Central memory CD4-positive, alpha-beta T cell (primary cell): ENCODE data around the gene SMARCD1.

Source experiments
- DNase-seq: peaks from one replicate; pipeline ENCODE4 v3.0.0; 2022
- total RNA-seq, 3 experiments: gene quantifications; one replicate each; lab custom pipeline; 2026; lab: John Stamatoyannopoulos, UW

Gene SMARCD1
- total RNA-seq: 58.1 to 83.3 (median 64.2) reads per million in 3 experiments

GRCh38 chr12:50084775-50085614 is at the start of gene SMARCD1:
TSS of gene SMARCD1 (plus strand) at chr12:50085342. CDS start at chr12:50085370, 28 bp downstream.
- DNase-seq: peak; percentile 72

DNA sequence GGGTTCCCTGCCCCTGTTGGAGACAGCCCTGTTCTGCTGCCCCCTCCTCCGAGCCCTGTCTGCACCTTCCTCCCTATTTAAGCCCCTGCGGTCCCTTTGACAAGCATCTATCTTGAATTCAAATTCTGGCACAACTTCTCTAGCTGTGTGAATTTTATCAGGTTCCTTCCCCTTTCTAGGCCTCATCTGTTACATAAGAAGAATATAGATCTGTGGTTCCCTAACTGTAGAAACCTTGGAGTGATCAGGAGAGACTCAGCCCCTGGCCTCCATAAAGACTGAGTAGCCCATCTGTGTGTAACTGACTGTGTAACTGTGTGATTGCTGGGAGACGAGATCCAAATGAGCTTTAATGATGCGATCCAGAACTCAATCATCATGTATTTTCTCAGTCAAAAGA is 46.8 kb upstream of the SMARCD1 start:
- no peak for DNase-seq

- DNase-seq: peak; percentile 59
Observed at GRCh38 chr12:50039151-50039835, 45.8 kb upstream of the SMARCD1 start.

- DNase-seq: no peak
Observed at GRCh38 chr12:50040657-50041056, 44.5 kb upstream of the SMARCD1 start.

DNA sequence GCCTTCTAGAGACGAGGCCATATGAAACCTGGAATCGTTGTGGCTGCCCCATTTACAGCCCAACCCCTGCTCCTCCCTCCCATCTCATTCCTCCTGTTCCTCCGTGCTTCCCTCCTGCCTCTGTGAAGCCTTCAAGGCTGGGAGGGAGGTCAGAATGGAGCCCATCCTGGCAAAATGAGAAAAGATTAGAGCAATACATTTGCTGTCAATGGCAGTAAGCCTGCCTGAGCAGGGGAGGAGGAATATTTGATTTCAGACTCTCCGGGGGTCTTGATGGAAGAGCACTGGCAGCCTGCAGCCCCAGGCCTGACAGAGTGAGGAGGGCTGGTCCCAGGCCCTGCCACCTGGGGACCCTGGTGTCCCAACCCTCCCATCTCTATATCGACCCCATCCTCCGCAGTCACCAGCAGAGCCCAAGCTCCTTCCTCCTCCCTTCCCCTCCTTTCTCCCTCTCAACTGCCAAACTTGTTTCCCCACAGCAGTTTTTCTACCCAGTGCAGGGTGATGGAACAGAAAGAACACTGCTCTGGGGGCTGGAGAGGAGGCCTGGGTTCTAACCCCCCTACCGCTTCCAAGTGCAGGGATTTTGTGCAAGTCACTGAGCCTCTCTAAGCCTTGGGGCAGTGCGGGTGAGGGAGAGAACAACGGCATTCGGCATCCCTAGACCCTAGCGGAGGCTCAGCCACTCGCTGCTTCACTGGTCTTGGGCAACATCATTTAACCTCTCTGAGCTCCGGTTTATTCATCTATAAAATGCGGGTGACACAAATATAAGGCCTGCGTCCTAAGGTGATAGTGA is 43.9 kb upstream of the SMARCD1 start:
- no peak for DNase-seq

DNA sequence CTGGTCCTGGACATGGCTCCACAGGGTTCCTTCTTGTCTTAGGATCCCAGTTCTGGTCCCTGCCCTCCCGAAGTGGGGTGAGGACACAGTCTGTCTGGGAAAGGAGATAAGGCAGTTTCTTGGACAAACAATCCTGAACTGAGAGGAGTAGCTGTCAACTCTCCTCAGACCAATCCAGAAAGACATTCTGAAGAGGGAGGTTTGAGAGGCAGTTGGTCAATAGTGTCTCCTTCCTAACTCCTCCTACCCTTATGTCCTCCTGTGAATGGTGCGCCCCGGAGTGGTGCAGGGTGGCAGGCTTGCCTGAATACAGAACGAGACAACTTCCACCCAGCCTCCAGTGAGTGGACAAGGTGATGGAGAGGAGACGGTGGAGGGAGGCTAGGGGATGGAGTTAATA is 43.2 kb upstream of the SMARCD1 start:
- no peak for DNase-seq

- no peak for DNase-seq
Observed at GRCh38 chr12:50042693-50043092, 42.4 kb upstream of the SMARCD1 start.

DNA sequence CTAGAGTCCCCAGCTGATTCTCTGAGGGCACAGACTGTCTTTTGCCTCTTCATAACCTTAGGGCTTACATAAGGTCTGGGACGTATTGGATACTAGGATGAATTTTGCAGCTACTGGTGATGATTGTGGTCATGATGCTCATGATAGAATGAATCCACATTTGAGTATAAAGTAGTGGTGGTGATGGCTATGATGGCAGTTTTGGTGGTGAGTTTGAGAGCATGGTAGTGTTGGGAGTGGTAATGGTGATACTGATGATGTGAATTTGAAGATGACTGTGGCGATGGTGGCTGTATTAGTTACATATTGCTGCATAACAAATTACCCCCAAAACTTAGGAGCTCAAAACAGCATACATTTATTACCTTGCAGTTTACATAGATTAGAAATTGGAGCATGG is 41.8 kb upstream of the SMARCD1 start:
- DNase-seq: no peak

GRCh38 chr12:50043854-50044253 is 41.3 kb upstream of the SMARCD1 start:
- no peak for DNase-seq

DNA sequence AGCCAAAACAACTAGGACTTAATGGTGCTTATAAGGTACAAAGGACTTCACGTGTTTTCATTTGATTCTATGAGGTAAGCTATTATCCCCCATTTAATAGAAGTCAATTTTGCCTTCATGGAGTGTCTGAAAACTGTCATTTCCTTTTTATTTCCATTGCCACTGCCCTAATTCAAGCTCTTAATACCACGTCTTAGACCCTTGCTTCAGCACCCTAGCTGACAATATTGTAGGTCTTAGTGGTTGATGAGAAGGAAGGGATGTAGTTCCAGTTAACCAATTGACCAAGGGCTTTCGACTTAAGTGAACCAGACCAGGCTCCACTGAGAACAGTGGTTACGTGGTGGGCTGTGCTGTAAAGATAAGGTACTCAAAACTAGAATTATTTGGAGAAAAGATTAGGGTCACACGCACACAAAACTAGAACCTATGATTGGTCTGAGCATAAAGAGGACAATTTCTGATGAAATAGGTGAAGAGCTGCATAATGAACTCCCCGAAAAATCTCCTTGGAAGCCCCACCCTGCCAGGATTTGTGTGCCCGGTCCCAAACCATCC is 37.4 kb upstream of the SMARCD1 start:
- no peak for DNase-seq

GRCh38 chr12:50049254-50050118 is 35.7 kb upstream of the SMARCD1 start:
- no peak for DNase-seq

GRCh38 chr12:50050119-50050385 is 35.1 kb upstream of the SMARCD1 start:
- no peak for DNase-seq

- DNase-seq: no peak
Observed at GRCh38 chr12:50050410-50051098, 34.6 kb upstream of the SMARCD1 start.

GRCh38 chr12:50051101-50051806 is 33.9 kb upstream of the SMARCD1 start:
- DNase-seq: no peak

- no peak for DNase-seq
Observed at GRCh38 chr12:50052544-50052943, 32.6 kb upstream of the SMARCD1 start.

- no peak for DNase-seq
Observed at GRCh38 chr12:50052964-50053363, 32.2 kb upstream of the SMARCD1 start.

- no peak for DNase-seq
Observed at GRCh38 chr12:50053583-50053982, 31.6 kb upstream of the SMARCD1 start.

DNA sequence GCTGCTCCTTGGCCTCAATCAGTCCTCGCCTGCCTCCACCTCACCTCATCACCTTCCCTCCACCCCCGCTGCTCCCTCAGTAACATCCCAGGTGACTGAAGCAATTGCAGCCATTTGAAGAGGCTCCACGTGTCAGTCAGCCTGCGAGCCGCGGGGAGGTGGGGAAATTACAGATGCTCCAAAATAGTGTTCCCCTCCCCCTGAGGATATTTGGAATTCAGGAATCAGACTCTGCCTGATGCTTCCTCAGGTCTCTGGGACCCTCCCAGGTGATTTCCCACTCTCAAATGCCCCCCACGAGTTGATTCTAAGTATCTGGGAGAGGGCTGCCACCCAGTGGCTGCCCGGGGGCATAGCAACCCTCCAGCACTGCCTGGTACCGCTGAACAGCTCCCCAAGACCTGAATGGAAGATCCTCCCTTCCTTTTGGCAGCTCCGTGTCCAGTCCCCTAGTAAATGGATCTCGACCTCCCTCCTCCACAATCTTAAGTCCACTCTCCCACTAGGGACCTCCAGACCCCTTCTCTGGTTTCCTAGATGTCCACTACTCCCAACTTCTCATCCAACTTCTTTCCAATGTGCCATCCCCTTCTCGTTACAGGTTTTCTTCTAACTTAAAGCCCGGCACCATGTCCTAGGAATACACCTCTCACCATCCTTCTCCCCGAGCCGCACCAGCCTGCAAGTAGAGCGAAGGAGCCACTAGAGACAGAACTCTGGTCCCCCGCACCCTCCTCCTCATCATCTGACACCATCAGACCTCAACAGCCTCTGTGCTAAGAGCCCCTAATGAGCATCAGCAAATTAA is 29.1 kb upstream of the SMARCD1 start:
- DNase-seq: peak; percentile 44

DNA sequence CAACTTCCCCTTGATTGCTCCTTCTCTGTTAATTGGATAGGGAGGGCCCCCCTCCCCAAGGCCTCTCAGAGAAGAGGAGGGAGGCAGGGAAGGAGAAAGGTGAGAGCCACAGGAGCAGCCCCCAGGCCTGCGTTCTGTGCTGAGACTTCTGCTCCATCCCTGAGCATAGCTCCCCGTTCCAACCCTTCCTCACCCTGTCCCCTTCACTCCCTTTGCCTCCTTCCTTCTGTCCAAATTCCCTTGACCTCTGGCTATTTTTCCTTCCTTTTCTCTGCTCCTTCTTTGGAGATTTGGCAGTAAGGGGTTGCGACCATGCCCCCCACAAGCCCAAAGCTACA is 28.5 kb upstream of the SMARCD1 start:
- DNase-seq: no peak
